Stomach (tissue), 9 donors: ENCODE results near the gene SLC39A3. TPM values are rescaled to one million over a fixed set of nuclear protein-coding genes. Genes with fewer than 3 reads are reported as not detected.

Experiments
- DNase-seq, 2 donors: peaks; one replicate each; pipeline versions ENCODE4 v3.0.0 to v3.0.0-alpha.2; 2013 to 2019
- H3K27ac ChIP-seq, 5 donors: fragments of 200-600 bp in 4 of 5; sonication (generic) in 4 of 5; one replicate each; pipeline ENCODE4 v1.5.1; 2013 to 2019; ENCODE audit warnings: mild to moderate bottlenecking in 1 of 5, moderate library complexity in 1 of 5
- H3K27me3 ChIP-seq, 3 donors: fragments of 200-600 bp; sonication (generic); one replicate each; pipeline ENCODE4 v1.5.1; 2017 to 2019; ENCODE audit warnings: mixed run types in 1 of 3
- H3K36me3 ChIP-seq, 4 donors: fragments of 200-600 bp; sonication (generic); 1 replicate in 3 of 4; 2 replicates in 1 of 4; pipeline ENCODE4 v1.5.1; 2016 to 2019
- H3K4me1 ChIP-seq, 4 donors: fragments of 200-600 bp; sonication (generic); one replicate each; pipeline ENCODE4 v1.5.1; 2016 to 2019
- H3K4me3 ChIP-seq, 4 donors: fragments of 200-600 bp; sonication (generic) in 3 of 4; one replicate each; pipeline ENCODE4 v1.5.1; 2016 to 2019; ENCODE audit warnings: mild to moderate bottlenecking in 1 of 4
- H3K9me3 ChIP-seq, 4 donors: fragments of 200-600 bp; sonication (generic); one replicate each; pipeline ENCODE4 v1.5.1; 2016 to 2019
- CTCF ChIP-seq, 7 experiments: fragments of 450-650 bp in 4 of 7; fragments of 200-600 bp in 3 of 7; sonication (generic) in 3 of 7; IDR thresholded peaks; one replicate each; pipeline ENCODE4 v1.5.1; 2016 to 2019; ENCODE audit warnings: antibody characterized with exemption in 7 of 7, control low read depth in 2 of 7, mild to moderate bottlenecking in 1 of 7
- EP300 ChIP-seq: sonication (generic); formaldehyde crosslinking; IDR thresholded peaks from one replicate; pipeline ENCODE4 v1.6.1; 2017; ENCODE audit warnings: antibody characterized with exemption
- POLR2A ChIP-seq, 4 donors: fragments of 450-650 bp; IDR thresholded peaks; one replicate each; pipeline ENCODE4 v1.6.1; 2016; ENCODE audit warnings: antibody characterized with exemption in 4 of 4, control low read depth in 2 of 4, mild to moderate bottlenecking in 1 of 4, moderate library complexity in 1 of 4
- POLR2AphosphoS5 ChIP-seq, 3 donors: sonication (generic); formaldehyde crosslinking; IDR thresholded peaks; one replicate each; pipeline ENCODE4 v1.6.1; 2016; ENCODE audit warnings: antibody characterized with exemption in 3 of 3
- WGBS, 5 donors: extraction: QIAGEN DNeasy Blood & Tissue Kit in 3 of 5; methylation state at CpG; one replicate each; pipeline versions ENCODE4 v1.1.5 to v1.1.7; 2013 to 2018; 5-methylcytosine and 5-hydroxymethylcytosine counted together
- intact Hi-C: fragments of 100-400 bp; cut with DNase I; formaldehyde crosslinking; loops from one replicate; pipeline ENCODE4 v1.15.1; 2023; ENCODE audit warnings: low total_unique reads
- polyA plus RNA-seq, 3 donors: library from polyadenylated mRNA; stranded (reverse); fragments of 200-250 nt; gene quantifications; one replicate each; pipeline ENCODE4 v1.2.3, GENCODE V29; 2013
- total RNA-seq, 5 donors: library from RNA; depleted of rRNA; stranded (reverse); fragments of >200 nt; gene quantifications; one replicate each; pipeline versions ENCODE4 v1.1.0 to v1.2.3, GENCODE V29; 2014 to 2016
- donor health status: healthy with polysubstance abuse.
- donor health status: Bipolar disorder and iron deficiency.
- donor health status: healthy.

SLC39A3 gene
- total and polyA plus RNA-seq, 8 donors: 3.6 to 33.6 (median 14.9) TPM; not detected in 1

DNA sequence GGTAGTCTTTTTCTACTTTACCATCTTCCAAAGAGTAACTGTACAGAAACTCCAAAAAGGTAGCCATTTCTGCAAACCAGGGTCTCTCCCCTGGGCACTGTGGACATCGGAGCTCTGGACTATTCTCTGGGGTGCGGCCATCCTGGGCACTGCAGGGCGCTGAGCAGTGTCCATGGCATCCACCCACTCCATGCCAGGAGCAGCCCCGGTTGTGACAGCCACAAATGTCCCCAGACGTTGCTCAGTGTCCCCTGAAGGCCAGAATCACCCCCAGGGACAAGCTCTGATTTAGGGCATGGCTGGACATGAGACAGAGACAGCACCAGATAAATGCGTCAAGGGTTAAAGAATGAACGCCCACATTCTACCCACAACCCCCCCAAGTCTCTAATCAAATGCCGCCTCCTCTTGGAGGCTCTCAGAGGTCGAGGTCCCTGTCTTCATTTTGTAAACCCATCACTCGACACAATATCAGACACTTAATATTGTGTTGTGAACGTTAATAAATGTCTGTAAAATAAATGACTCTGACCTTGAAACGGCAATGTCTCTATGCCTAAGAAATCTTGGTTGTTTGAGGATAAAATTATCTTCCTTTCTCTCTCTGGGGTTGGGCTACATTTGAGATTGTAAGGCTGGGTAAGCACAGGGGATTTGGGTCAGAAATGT lies 46.2 kb downstream of the SLC39A3 start:
- WGBS, 5 donors: 49 to 61% (median 54%) methylated on average over 12 of the region's 12 CpGs
- H3K27ac ChIP-seq: no peak overlapping the region
- intact Hi-C loops: no loop called here

DNA sequence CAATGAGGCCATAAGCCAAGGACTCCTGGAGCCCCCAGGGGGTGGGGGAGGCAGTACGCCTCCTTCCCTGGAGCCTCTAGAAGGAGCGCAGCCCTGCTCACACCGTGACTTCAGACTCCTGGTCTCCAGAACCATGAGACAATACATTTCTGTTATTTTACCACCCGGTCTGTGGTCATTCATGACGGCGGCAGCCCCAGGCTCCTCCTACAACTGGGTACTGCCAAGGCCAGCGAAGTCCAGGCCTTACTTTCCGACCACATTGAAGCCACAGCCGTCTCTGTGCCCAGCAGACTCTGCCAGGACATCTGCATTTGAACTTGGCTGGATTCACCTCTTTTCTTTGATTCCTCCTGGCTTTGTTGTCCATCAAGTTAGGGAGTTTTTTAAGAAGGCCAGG lies 47.9 kb downstream of the SLC39A3 start:
- Histone ChIP-seq H3K27me3 (no peaks in the 10 kb centered on the region), H3K4me1 (peaks cover 0 to 11% (median 3%) of the 10 kb centered on the region in 4 donors), H3K36me3 (no peaks in the 10 kb centered on the region), H3K9me3 (no peaks in the 10 kb centered on the region), H3K4me3 (no peak overlapping the region), H3K27ac (no peak overlapping the region)
- intact Hi-C loops: no loop called here
- no peak for DNase-seq
- no peak for TF ChIP-seq CTCF (IDR thresholded peaks at IDR 0.05)
- no peak for TF ChIP-seq POLR2A (IDR thresholded peaks at IDR 0.05)
- TF ChIP-seq POLR2AphosphoS5 (IDR thresholded peaks at IDR 0.05): no peak
- TF ChIP-seq EP300: no peak
- WGBS, 5 donors: 84 to 90% (median 87%) methylated on average over 9 of the region's 9 CpGs

More for the DNA sequence above, 46.2 kb downstream of the SLC39A3 start:
- Histone ChIP-seq H3K27me3 (no peaks in the 10 kb centered on the region), H3K4me1 (peaks cover 0 to 11% (median 3%) of the 10 kb centered on the region in 4 donors), H3K4me3 (no peak overlapping the region), H3K9me3 (no peaks in the 10 kb centered on the region), H3K36me3 (no peaks in the 10 kb centered on the region)
- no peak for DNase-seq
- no peak for TF ChIP-seq EP300
- no peak for TF ChIP-seq CTCF (IDR thresholded peaks at IDR 0.05)
- no peak for TF ChIP-seq POLR2A (IDR thresholded peaks at IDR 0.05)
- TF ChIP-seq POLR2AphosphoS5 (IDR thresholded peaks at IDR 0.05): no peak

DNA sequence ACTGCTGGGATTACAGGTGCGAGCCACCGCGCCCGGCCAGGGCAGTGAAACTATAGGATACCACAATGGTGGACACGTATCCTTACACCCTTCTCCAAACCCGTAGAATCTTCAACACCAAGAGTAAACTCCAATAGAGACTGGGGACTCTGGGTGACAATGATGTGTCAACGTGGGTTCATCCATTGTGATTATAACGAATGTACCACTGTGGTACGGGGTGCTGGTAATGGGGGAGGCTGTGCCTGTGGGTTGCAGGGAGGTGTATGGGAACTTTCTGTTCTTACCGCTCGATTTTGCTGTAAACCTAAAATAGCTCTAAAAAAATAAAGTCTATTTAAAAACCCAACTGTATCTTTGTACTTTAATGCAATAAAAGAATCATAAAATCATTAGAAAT lies 49.0 kb downstream of the SLC39A3 start:
- no peak overlapping the region for H3K4me3 ChIP-seq
- 88 to 95% (median 91%) methylated on average over 11 of the region's 11 CpGs for WGBS, 5 donors

GRCh38 chr19:2686360-2686759 lies 53.5 kb downstream of the SLC39A3 start:
- no peaks in the 10 kb centered on the region for H3K27me3 ChIP-seq
- no peak for DNase-seq
- no peak overlapping the region for H3K27ac ChIP-seq
- 87 to 93% (median 90%) methylated on average over 17 of the region's 17 CpGs for WGBS, 5 donors
- no peaks in the 10 kb centered on the region for H3K4me1 ChIP-seq
- TF ChIP-seq POLR2AphosphoS5 (IDR thresholded peaks at IDR 0.05): no peak
- no peak for TF ChIP-seq EP300
- TF ChIP-seq POLR2A (IDR thresholded peaks at IDR 0.05): no peak
- TF ChIP-seq CTCF (IDR thresholded peaks at IDR 0.05): no peak
- no peaks in the 10 kb centered on the region for H3K9me3 ChIP-seq
- intact Hi-C loops: no loop called here
- peaks cover 0 to 10% (median 0%) of the 10 kb centered on the region in 4 donors for H3K36me3 ChIP-seq
- H3K4me3 ChIP-seq: no peak overlapping the region

More for the DNA sequence above, 49.0 kb downstream of the SLC39A3 start:
- intact Hi-C loops: no loop called here
- Histone ChIP-seq H3K36me3 (no peaks in the 10 kb centered on the region), H3K4me1 (peaks cover 0 to 11% (median 3%) of the 10 kb centered on the region in 4 donors), H3K27ac (no peak overlapping the region), H3K9me3 (no peaks in the 10 kb centered on the region), H3K27me3 (no peaks in the 10 kb centered on the region)
- DNase-seq: no peak
- no peak for TF ChIP-seq EP300

- Histone ChIP-seq H3K4me1 (no peaks in the 10 kb centered on the region), H3K4me3 (no peak overlapping the region), H3K27ac (peak overlapping the region in 1 of 5 donors; percentile 4), H3K27me3 (no peaks in the 10 kb centered on the region), H3K9me3 (no peaks in the 10 kb centered on the region), H3K36me3 (peaks cover 0 to 12% (median 0%) of the 10 kb centered on the region in 4 donors)
- intact Hi-C loops: no loop called here
- TF ChIP-seq EP300 (no peak), POLR2AphosphoS5 (IDR thresholded peaks at IDR 0.05) (no peak), POLR2A (IDR thresholded peaks at IDR 0.05) (no peak), CTCF (IDR thresholded peaks at IDR 0.05) (no peak)
- WGBS, 5 donors: 89 to 94% (median 92%) methylated on average over 6 of the region's 6 CpGs
- DNase-seq: no peak
These were observed 54.6 kb downstream of the SLC39A3 start for GRCh38 chr19:2685204-2685704.
